Lower leg skin (tissue), 4 donors: ENCODE data around the gene TATDN2. TPM values are rescaled to one million over a fixed set of nuclear protein-coding genes. Genes with fewer than 3 reads are reported as not detected.

Experiments
- DNase-seq, 2 donors: peaks; one replicate each; pipeline ENCODE4 v3.0.0-alpha.2; 2019; ENCODE audit warnings: low spot score in 2 of 2
- H3K4me3 ChIP-seq: fragments of 200-600 bp; sonication (generic); 2 replicates; pipeline ENCODE4 v1.5.1; 2017; ENCODE audit warnings: mild to moderate bottlenecking, low read depth; ENCODE audit not compliant: poor library complexity, severe bottlenecking
- CTCF ChIP-seq, 3 donors: fragments of 450-650 bp; IDR thresholded peaks; one replicate each; pipeline ENCODE4 v1.5.1; 2016; ENCODE audit warnings: antibody characterized with exemption in 3 of 3, mild to moderate bottlenecking in 3 of 3, moderate library complexity in 2 of 3
- POLR2A ChIP-seq, 2 donors: fragments of 450-650 bp; IDR thresholded peaks; one replicate each; pipeline ENCODE4 v1.6.1; 2016 to 2017; ENCODE audit warnings: antibody characterized with exemption in 2 of 2, mild to moderate bottlenecking in 1 of 2, moderate library complexity in 1 of 2
- WGBS, 2 donors: methylation state at CpG; one replicate each; pipeline ENCODE4 v1.1.5; 2018; 5-methylcytosine and 5-hydroxymethylcytosine counted together
- intact Hi-C: fragments of 100-400 bp; cut with DNase I; formaldehyde crosslinking; loops from one replicate; pipeline ENCODE4 v1.15.0; 2023; ENCODE audit warnings: low total_unique reads
- total RNA-seq, 4 donors: library from RNA; depleted of rRNA; stranded (reverse); fragments of >200 nt; gene quantifications; one replicate each; pipeline ENCODE4 v1.1.0, GENCODE V29; 2016

The TATDN2 gene
- total RNA-seq, 4 donors from 2014 or later: 18.6 to 25.1 (median 22.4) TPM

- WGBS, 2 donors: 83 to 87% methylated on average over 6 of the region's 6 CpGs
- H3K4me3 ChIP-seq: no peak overlapping the region
- intact Hi-C loops: no loop called here
- TF ChIP-seq CTCF (IDR thresholded peaks at IDR 0.05): no peak
- TF ChIP-seq POLR2A (IDR thresholded peaks at IDR 0.05): no peak
- DNase-seq: no peak
These were observed 32.3 kb downstream of the TATDN2 start for GRCh38 chr3:10280571-10280970.

GRCh38 chr3:10281951-10282350 lies 33.7 kb downstream of the TATDN2 start:
- WGBS, 2 donors: 76 to 77% methylated on average over 5 of the region's 5 CpGs
- no peak overlapping the region for H3K4me3 ChIP-seq
- TF ChIP-seq CTCF (IDR thresholded peaks at IDR 0.05) (no peak), POLR2A (IDR thresholded peaks at IDR 0.05) (no peak)
- intact Hi-C loops: no loop called here
- DNase-seq: no peak

GRCh38 chr3:10283638-10284037 lies 35.4 kb downstream of the TATDN2 start:
- no peak for TF ChIP-seq POLR2A (IDR thresholded peaks at IDR 0.05)
- TF ChIP-seq CTCF (IDR thresholded peaks at IDR 0.05): no peak
- intact Hi-C loops: no loop called here
- H3K4me3 ChIP-seq: no peak overlapping the region
- peak in 1 of 2 donors; percentile 70 for DNase-seq
- WGBS, 2 donors: 52 to 55% methylated on average over 5 of the region's 5 CpGs

GRCh38 chr3:10284496-10284895 lies 36.2 kb downstream of the TATDN2 start:
- no peak for DNase-seq

GRCh38 chr3:10285272-10286132 lies 37.2 kb downstream of the TATDN2 start:
- no peak overlapping the region for H3K4me3 ChIP-seq
- TF ChIP-seq POLR2A (IDR thresholded peaks at IDR 0.05) (no peak), CTCF (IDR thresholded peaks at IDR 0.05) (no peak)
- WGBS, 2 donors: 53 to 73% methylated on average over 12 of the region's 12 CpGs
- intact Hi-C loops: no loop called here
- peak in 1 of 2 donors; percentile 46 for DNase-seq

More at GRCh38 chr3:10284496-10284895, 36.2 kb downstream of the TATDN2 start:
- intact Hi-C loops: no loop called here
- TF ChIP-seq CTCF (IDR thresholded peaks at IDR 0.05) (no peak), POLR2A (IDR thresholded peaks at IDR 0.05) (no peak)
- no peak overlapping the region for H3K4me3 ChIP-seq
- WGBS, 2 donors: 41 to 48% methylated on average over 9 of the region's 9 CpGs
